Activated CD8-positive, alpha-beta memory T cell treated with anti-CD3 and anti-CD28 coated beads, Interleukin-2, amount 50 U/mL, for 24 hours (primary cell): ENCODE measurements around the gene TSPAN8.
"Not testable (repeated sequence)": the region's sequence is repeated elsewhere in the genome, so short reads cannot be mapped to it uniquely, and the experiment has no call there.

Source experiments
- DNase-seq: peaks from one replicate; pipeline ENCODE4 v3.0.0-alpha.2; 2020; ENCODE audit errors: extremely low read depth

Gene TSPAN8

GRCh38 chr12:71128191-71128788, 29.5 kb downstream of the TSPAN8 start:
- no peak for DNase-seq

GRCh38 chr12:71125949-71126348, 31.9 kb downstream of the TSPAN8 start:
- DNase-seq: no peak

- no peak for DNase-seq
These were observed 32.3 kb downstream of the TSPAN8 start for GRCh38 chr12:71125515-71125914.

GRCh38 chr12:71124835-71125460, 32.9 kb downstream of the TSPAN8 start:
- no peak for DNase-seq

GRCh38 chr12:71113148-71113547, 44.7 kb downstream of the TSPAN8 start:
- DNase-seq: not testable (repeated sequence)

DNA sequence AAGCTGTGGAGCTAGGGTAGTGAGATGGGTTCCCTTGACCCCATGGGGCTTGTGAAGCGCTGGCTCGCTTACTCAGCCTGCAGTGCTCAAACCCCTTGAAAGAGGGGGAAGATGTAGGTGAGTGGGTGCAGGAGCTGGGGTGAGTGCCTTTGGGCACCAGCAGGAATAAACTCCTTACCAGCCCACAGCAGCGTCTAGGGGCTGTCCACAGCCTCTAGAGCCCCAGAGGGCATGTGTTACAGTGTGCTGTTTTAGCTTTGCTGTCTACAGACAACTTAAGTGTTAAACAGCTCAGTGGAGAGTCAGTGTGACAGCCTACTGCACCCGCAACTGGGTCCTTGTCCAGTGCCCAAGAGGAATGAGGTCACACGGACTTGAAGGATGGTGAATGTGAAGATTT, 48.0 kb downstream of the TSPAN8 start:
- DNase-seq: no peak

DNA sequence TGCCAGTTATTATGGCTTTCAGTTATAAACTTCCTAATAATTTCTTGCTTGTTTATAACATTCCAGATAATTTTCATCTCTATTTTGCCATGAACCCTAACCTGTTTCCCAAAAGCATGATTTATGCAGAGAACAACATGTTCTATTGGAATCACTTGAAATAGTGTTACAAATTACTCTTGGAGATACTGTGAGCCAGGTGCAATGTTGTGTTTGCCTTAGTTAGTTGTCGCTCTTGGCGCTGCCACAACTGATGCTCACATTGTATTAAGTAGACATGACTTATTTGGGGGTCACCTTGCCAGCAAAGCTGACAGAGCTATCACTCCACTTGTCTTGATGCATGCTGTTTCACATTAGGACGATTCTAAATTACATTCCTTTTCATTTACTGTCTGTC, 49.4 kb downstream of the TSPAN8 start:
- no peak for DNase-seq

DNA sequence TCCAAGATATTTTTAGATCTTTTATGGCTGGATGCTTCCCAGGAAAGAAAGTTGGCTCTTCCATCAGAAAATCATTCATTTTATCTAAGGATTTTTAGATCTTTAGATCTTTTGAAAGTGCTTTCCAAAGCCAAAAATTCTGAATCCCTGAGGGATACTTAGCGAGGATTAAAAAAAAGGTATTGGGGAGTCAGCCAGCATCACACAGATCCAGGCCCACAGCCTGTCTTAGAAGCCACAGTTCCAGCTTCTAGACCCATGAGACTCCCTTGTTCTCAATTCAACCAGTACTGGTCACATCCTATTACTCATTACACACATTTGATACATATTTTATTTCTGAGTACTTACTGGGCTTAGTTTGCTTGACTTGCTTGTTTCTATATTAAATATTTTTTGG, 49.9 kb downstream of the TSPAN8 start:
- no peak for DNase-seq

DNA sequence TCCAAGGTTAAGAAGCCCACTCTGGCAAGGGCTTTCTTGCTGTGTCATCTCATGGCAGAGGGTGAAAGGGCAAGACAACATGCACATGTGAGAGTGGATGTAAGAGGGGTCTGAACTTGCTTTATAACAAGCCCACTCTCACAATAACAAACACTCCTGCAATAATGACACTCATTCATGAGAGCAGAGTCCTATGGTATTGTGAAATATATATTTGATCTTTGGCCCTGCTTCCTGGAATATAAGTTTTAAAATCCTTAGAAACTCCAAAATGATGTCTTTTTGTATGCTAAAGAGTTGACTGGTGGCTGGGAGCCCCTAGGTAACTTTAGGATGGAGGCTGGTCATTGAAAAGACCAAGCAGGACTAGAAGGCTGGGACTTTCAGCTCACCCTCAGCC, 51.8 kb downstream of the TSPAN8 start:
- DNase-seq: no peak

GRCh38 chr12:71092290-71092689, 65.5 kb downstream of the TSPAN8 start:
- no peak for DNase-seq

DNA sequence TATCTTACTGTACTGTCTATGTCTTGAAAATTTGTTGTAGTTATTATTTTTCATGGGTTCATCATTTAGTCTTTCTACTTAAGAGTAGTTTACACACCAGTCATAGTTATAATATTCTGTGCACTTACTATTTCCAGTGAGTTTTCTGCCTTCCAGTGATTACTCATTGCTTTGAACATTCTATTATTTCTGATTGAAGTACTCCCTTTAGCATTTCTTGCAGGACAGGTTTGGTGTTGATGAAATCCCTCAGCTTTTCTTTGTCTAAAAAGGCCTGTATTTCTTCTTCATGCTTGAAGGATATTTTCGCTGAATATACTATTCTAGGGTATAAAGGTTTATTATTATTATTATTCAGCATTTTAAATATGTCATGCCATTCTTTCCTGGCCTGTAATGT, 66.8 kb downstream of the TSPAN8 start:
- DNase-seq: no peak

- no peak for DNase-seq
These were observed 72.2 kb downstream of the TSPAN8 start for GRCh38 chr12:71085575-71085974.

DNA sequence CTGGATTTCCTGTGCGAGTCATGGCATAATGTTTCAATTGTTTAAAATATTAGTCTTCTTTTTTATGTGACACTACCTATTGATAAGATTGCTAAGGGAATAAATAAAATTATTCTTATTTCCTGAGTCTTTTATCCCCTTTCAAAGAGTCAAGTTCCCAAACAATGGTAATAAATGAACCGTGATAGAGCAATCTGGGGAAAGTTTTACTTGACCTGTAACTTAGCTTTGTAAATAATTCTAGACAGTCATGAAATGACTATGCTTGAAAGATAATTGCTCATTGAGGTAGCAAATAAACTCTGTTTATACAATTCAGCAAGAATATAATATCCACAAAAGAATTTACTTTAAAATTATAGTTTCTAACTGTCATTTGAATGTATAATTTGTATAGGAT, 82.1 kb downstream of the TSPAN8 start:
- DNase-seq: no peak
